Body of pancreas (tissue), 4 donors: Measurements from ENCODE around the gene CCDC43. TPM values are rescaled to one million over a fixed set of nuclear protein-coding genes. Genes with fewer than 3 reads are reported as not detected.

ENCODE experiments used
- ATAC-seq: fragments of 150-250 bp; one replicate; pipeline ENCODE4 v1.9.1; 2016
- DNase-seq, 4 donors: peaks; one replicate each; pipeline ENCODE4 v3.0.0-alpha.2; 2019
- H3K27ac ChIP-seq, 4 donors: fragments of 200-600 bp; sonication (generic); 1 replicate in 3 of 4; 2 replicates in 1 of 4; pipeline versions ENCODE4 v1.5.1 to v1.6.1; 2016 to 2019; ENCODE audit warnings: mild to moderate bottlenecking in 1 of 4, mixed read lengths in 1 of 4, moderate library complexity in 1 of 4
- H3K27me3 ChIP-seq, 2 donors: fragments of 200-600 bp; sonication (generic); one replicate each; pipeline ENCODE4 v1.6.0; 2016; ENCODE audit warnings: mild to moderate bottlenecking in 1 of 2
- H3K36me3 ChIP-seq, 2 donors: fragments of 200-600 bp; sonication (generic); replicated peaks in 1 of 2; 2 replicates each; pipeline ENCODE4 v1.5.1; 2016; ENCODE audit warnings: low read depth in 2 of 2; ENCODE audit not compliant: insufficient read depth in 1 of 2
- H3K4me1 ChIP-seq: fragments of 200-600 bp; sonication (generic); one replicate; pipeline ENCODE4 v1.6.0; 2016
- H3K4me3 ChIP-seq, 2 donors: fragments of 200-600 bp; sonication (generic); 1 replicate in 1 of 2; 2 replicates in 1 of 2; pipeline ENCODE4 v1.5.1; 2016 to 2019
- H3K9me3 ChIP-seq, 3 donors: fragments of 200-600 bp; sonication (generic); 1 replicate in 2 of 3; 2 replicates in 1 of 3; pipeline ENCODE4 v1.5.1; 2016
- CTCF ChIP-seq, 7 experiments: fragments of 450-650 bp in 4 of 7; fragments of 200-600 bp in 3 of 7; sonication (generic) in 3 of 7; IDR thresholded peaks; one replicate each; pipeline ENCODE4 v1.5.1; 2016 to 2019; ENCODE audit warnings: antibody characterized with exemption in 7 of 7
- POLR2A ChIP-seq, 3 donors: fragments of 450-650 bp; IDR thresholded peaks; one replicate each; pipeline ENCODE4 v1.6.1; 2016; ENCODE audit warnings: antibody characterized with exemption in 3 of 3, mild to moderate bottlenecking in 2 of 3
- WGBS, 2 donors: methylation state at CpG; one replicate each; pipeline ENCODE4 v1.1.5; 2017; 5-methylcytosine and 5-hydroxymethylcytosine counted together
- intact Hi-C: fragments of 100-400 bp; cut with DNase I; formaldehyde crosslinking; loops from one replicate; pipeline ENCODE4 v1.15.1; 2023
- small RNA-seq: library from RNA; depleted of rRNA; stranded (forward); fragments of <200 nt; gene quantifications from one replicate; pipeline ENCODE3, GENCODE V24; 2016
- total RNA-seq, 2 donors: library from RNA; depleted of rRNA; stranded (reverse); fragments of >200 nt; gene quantifications; one replicate each; pipeline ENCODE4 v1.1.0, GENCODE V29; 2016

Gene CCDC43
- total RNA-seq, 2 donors from 2014 or later, result 5.9 to 7.0 TPM

- TF ChIP-seq CTCF (IDR thresholded peaks at IDR 0.05) (no peak), POLR2A (IDR thresholded peaks at IDR 0.05) (no peak)
- Histone ChIP-seq H3K27ac (no peak overlapping the region), H3K4me1 (peaks cover 5% of the 10 kb centered on the region), H3K4me3 (no peak overlapping the region), H3K27me3 (no peaks in the 10 kb centered on the region), H3K36me3 (no peaks in the 10 kb centered on the region), H3K9me3 (no peaks in the 10 kb centered on the region)
- 80 to 92% methylated on average over 2 to 10 of the region's 13 CpGs for WGBS, 2 donors
- intact Hi-C loops, result no loop called here
- ATAC-seq (no peak), DNase-seq (no peak)
These were observed 60.3 kb downstream of the CCDC43 start for GRCh38 chr17:44629314-44629713.

- H3K27me3 ChIP-seq, result no peaks in the 10 kb centered on the region
- peak; percentile 33 for ATAC-seq
- peak; percentile 15 to 67 (median 48) for DNase-seq
- intact Hi-C loops, result no loop called here
- H3K4me3 ChIP-seq, result no peak overlapping the region
- H3K9me3 ChIP-seq, result no peaks in the 10 kb centered on the region
- H3K36me3 ChIP-seq, result no peaks in the 10 kb centered on the region
- peaks cover 5% of the 10 kb centered on the region for H3K4me1 ChIP-seq
- TF ChIP-seq POLR2A (IDR thresholded peaks at IDR 0.05), result peak in 1 of 3 donors; percentile 27
- no peak for TF ChIP-seq CTCF (IDR thresholded peaks at IDR 0.05)
- H3K27ac ChIP-seq, result no peak overlapping the region
- 48 to 58% methylated on average over 21 to 34 of the region's 34 CpGs for WGBS, 2 donors
These were observed 61.1 kb downstream of the CCDC43 start for GRCh38 chr17:44628243-44629188.

DNA sequence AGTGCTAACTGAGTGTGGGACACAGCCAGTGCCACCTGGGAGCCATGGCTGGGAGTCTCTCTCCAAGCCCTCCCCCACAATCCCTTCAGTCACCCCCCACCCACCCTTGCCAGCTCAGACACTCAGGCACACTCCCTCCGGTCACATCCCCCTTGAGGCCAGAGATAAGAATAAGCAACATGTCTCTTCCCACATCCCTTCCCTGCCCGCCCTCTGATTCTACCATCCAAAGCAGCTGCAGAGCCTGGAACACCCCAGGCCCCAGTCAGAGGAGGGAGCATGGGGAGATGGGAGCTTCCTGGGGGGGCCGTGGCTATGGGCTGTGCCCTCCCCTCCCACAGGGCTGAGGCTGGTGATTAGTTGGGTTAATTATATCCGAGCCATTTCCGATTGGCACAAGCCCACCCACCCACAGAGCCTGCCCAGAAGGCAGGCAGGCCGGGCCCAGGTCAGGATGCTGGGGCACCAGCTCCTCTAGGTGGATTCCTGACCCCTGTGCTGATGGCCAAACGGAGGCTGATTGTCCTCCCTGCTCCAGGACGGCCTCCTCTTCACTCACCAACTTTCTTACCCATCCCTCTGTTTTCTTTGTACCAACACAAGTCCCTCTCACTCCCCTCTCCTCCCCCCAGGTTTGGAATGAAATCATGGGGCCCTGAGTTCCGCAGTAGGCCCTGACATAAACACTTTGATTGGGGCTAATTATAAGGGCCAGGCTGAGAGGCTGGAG, 61.9 kb downstream of the CCDC43 start:
- intact Hi-C loops, result no loop called here
- WGBS, 2 donors, result 88 to 89% methylated on average over 7 to 8 of the region's 9 CpGs
- Histone ChIP-seq H3K9me3 (no peaks in the 10 kb centered on the region), H3K4me1 (peaks cover 5% of the 10 kb centered on the region), H3K27me3 (no peaks in the 10 kb centered on the region), H3K36me3 (no peaks in the 10 kb centered on the region), H3K27ac (no peak overlapping the region), H3K4me3 (no peak overlapping the region)
- DNase-seq (no peak), ATAC-seq (no peak)
- no peak for TF ChIP-seq CTCF (IDR thresholded peaks at IDR 0.05)
- no peak for TF ChIP-seq POLR2A (IDR thresholded peaks at IDR 0.05)

Small RNA genes within 50 kb of the gene (small RNA-seq; reads per million reads assigned to genes)
- gene RN7SL819P (not detected), gene SMCO4P1 (not detected)

Other genes with a start within 250 kb of the CCDC43 start
- gene GPATCH8, start 186.4 kb downstream of the CCDC43 start, total RNA-seq, result 10 to 100 TPM; 25.7 to 33.9 TPM
- gene FZD2, start 132.3 kb downstream of the CCDC43 start, total RNA-seq, result under 1 TPM in 1 of 2 donors, not detected in 1; 0.52 TPM
- gene MEIOC, start 33.3 kb downstream of the CCDC43 start, total RNA-seq, result not detected
- 1 to 10 TPM; 2.0 to 3.4 TPM for gene DBF4B, start 18.9 kb upstream of the CCDC43 start, total RNA-seq
- under 1 TPM; under 0.01 TPM for gene ADAM11, start 69.2 kb upstream of the CCDC43 start, total RNA-seq
- gene GJC1, start 140.5 kb upstream of the CCDC43 start, total RNA-seq, result 1 to 10 TPM; 1.6 to 2.6 TPM
- 1 to 10 TPM in 1 of 2 donors, not detected in 1; 9.6 TPM for gene HIGD1B, start 158.1 kb upstream of the CCDC43 start, total RNA-seq
- 10 to 100 TPM; 31.6 to 49.8 TPM for gene EFTUD2, start 209.7 kb upstream of the CCDC43 start, total RNA-seq
- 1 to 10 TPM; 2.0 to 7.0 TPM for gene GFAP, start 225.7 kb upstream of the CCDC43 start, total RNA-seq